Common myeloid progenitor, CD34-positive (primary cell): ENCODE results near the gene NODAL.
A peak's percentile ranks its signal among the peaks of the same experiment; 100 is the strongest.

Experiments
- CTCF ChIA-PET: fragments of 350-600 bp; sonication (Branson Sonifier 250); formaldehyde crosslinking; loops from one replicate; lab custom pipeline; 2021; ENCODE audit warnings: antibody characterized with exemption; lab: Charles Lee
- POLR2A ChIA-PET: fragments of 350-600 bp; sonication (Branson Sonifier 250); formaldehyde crosslinking; loops from one replicate; lab custom pipeline; 2021; ENCODE audit warnings: antibody characterized with exemption; lab: Charles Lee
- DNase-seq, 3 donors: peaks; one replicate each; pipeline versions ENCODE4 v3.0.0 to v3.0.0-alpha.2; 2013
- H3K27ac ChIP-seq, 2 experiments: 1 replicate in 1 of 2; 2 replicates in 1 of 2; pipeline ENCODE4 v1.7.0; 2013; ENCODE audit warnings: inconsistent platforms in 2 of 2, low read length in 2 of 2, mild to moderate bottlenecking in 2 of 2, low read depth in 1 of 2, moderate library complexity in 1 of 2; ENCODE audit not compliant: severe bottlenecking in 2 of 2, insufficient read depth in 1 of 2, poor library complexity in 1 of 2
- H3K27me3 ChIP-seq, 5 experiments: replicated peaks in 2 of 5; 1 replicate in 3 of 5; 2 replicates in 2 of 5; pipeline versions ENCODE4 v1.6.1 to v1.7.0; 2013; ENCODE audit warnings: low read length in 4 of 5, mild to moderate bottlenecking in 2 of 5, moderate library complexity in 2 of 5, inconsistent platforms in 1 of 5; ENCODE audit not compliant: insufficient read depth in 5 of 5, control insufficient read depth in 4 of 5
- H3K36me3 ChIP-seq, 4 experiments: 1 replicate in 2 of 4; 2 replicates in 2 of 4; pipeline versions ENCODE4 v1.6.1 to v1.7.0; 2013; ENCODE audit warnings: low read length in 3 of 4, control low read depth in 1 of 4, mild to moderate bottlenecking in 1 of 4; ENCODE audit not compliant: control insufficient read depth in 4 of 4, insufficient read depth in 4 of 4
- H3K4me1 ChIP-seq, 4 experiments: 1 replicate in 3 of 4; 2 replicates in 1 of 4; pipeline versions ENCODE4 v1.6.1 to v1.7.1; 2013; ENCODE audit warnings: low read length in 3 of 4, mild to moderate bottlenecking in 3 of 4, control low read depth in 1 of 4, inconsistent platforms in 1 of 4, moderate library complexity in 1 of 4; ENCODE audit not compliant: control insufficient read depth in 4 of 4, insufficient read depth in 4 of 4; ENCODE audit errors: control extremely low read depth in 1 of 4
- H3K4me3 ChIP-seq, 7 experiments: 1 replicate in 4 of 7; 2 replicates in 3 of 7; pipeline versions ENCODE4 v1.5.1 to v1.7.0; 2013; ENCODE audit warnings: mild to moderate bottlenecking in 7 of 7, low read length in 6 of 7, moderate library complexity in 6 of 7, inconsistent platforms in 2 of 7, low read depth in 2 of 7, control low read depth in 1 of 7; ENCODE audit not compliant: insufficient read depth in 4 of 7, control insufficient read depth in 1 of 7; ENCODE audit errors: extremely low read depth in 1 of 7
- H3K9me3 ChIP-seq, 5 experiments: 1 replicate in 4 of 5; 2 replicates in 1 of 5; pipeline versions ENCODE4 v1.6.1 to v1.7.1; 2013; ENCODE audit warnings: low read length in 4 of 5, mild to moderate bottlenecking in 2 of 5, inconsistent platforms in 1 of 5, low read depth in 1 of 5, moderate library complexity in 1 of 5; ENCODE audit not compliant: control insufficient read depth in 4 of 5, insufficient read depth in 2 of 5; ENCODE audit errors: control extremely low read depth in 1 of 5
- WGBS: methylation state at CpG from one replicate; pipeline ENCODE4 v1.1.5; 2013; ENCODE audit not compliant: insufficient coverage; 5-methylcytosine and 5-hydroxymethylcytosine counted together

Gene NODAL

DNA sequence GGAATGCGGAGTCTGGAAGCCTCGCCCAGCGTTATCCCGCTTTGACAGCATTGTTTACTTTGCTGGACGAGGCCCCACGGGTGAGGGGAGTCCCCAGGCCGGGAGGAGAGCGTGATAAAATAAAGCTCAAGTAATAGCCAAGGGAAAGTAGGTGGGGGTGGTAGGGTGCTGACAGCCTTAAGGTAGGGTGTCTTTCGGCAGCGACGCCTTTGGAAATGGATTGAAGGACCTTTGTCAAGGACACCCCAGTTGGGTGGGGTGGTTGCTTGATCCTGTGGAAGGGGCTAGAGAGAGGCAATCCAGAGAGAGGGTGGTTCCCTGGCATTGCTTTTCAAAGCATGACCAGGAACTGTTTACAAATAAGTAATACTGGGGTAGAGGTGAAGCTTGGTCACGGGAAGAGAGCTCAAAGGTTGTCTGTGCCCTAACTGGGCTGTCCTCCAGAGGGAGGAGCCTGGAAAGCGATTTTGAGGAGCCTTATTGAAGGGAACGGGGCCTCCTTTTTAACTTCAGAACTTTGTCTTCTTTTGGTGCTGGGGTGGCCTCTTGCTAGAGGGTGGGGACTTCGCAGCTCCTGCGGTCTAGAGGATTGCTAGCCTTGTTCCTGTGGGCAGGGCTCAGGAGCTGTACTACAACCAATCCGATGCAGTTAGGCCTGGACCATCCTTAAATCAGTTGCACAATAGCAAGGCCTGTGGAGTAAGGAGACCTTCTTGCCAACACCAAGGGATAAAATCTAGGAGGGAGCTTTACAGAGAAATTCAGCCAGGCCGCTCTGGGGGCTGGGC is 36.2 kb downstream of the NODAL start:
- peak overlapping the region; percentile 75 to 92 (median 86) for H3K4me3 ChIP-seq
- no peaks in the 10 kb centered on the region for H3K27me3 ChIP-seq
- CTCF ChIA-PET = interaction anchor here (1.1 to 2.5 kb wide), 11 partner anchors 12 to 182 kb away, joined by 3 to 9 read pairs (median 4); no protein-coding TSS in a partner anchor
- H3K4me1 ChIP-seq = peaks cover 20 to 27% (median 23%) of the 10 kb centered on the region in 4 experiments
- WGBS = under 1% methylated on average over 17 of the region's 18 CpGs
- H3K9me3 ChIP-seq = no peaks in the 10 kb centered on the region
- peaks cover 0 to 4% (median 3%) of the 10 kb centered on the region in 4 experiments for H3K36me3 ChIP-seq
- peak; percentile 49 to 79 (median 76) for DNase-seq
- peak overlapping the region; percentile 19 to 72 for H3K27ac ChIP-seq
- POLR2A ChIA-PET = interaction anchor here (0.5 to 1.2 kb wide), 3 partner anchors 20 to 53 kb away, joined by 3 to 4 read pairs (median 3); no protein-coding TSS in a partner anchor

DNA sequence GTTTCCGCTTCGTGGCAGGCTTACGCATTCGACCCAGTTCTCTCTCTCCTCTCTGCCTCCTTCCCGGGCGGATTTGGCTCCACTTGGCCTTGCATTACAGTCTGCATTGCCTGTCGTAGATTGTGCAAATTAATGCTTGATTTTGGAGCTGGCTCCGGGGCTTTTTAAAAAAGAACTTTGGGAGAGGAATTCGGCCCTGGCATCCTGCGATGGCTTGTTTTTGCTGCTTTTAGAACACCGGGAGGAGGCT is 36.8 kb downstream of the NODAL start:
- Histone ChIP-seq H3K27me3 (no peaks in the 10 kb centered on the region), H3K27ac (peak overlapping the region; percentile 19 to 72), H3K4me3 (peak overlapping the region; percentile 75 to 92 (median 86)), H3K36me3 (peaks cover 0 to 3% (median 3%) of the 10 kb centered on the region in 4 experiments), H3K4me1 (peaks cover 20 to 27% (median 23%) of the 10 kb centered on the region in 4 experiments), H3K9me3 (no peaks in the 10 kb centered on the region)
- POLR2A ChIA-PET = interaction anchor here (0.5 to 1.2 kb wide), 3 partner anchors 32 to 57 kb away, joined by 3 to 4 read pairs (median 3); no protein-coding TSS in a partner anchor
- whole genome bisulfite sequencing = 0% methylated on average over 10 of the region's 11 CpGs
- DNase-seq = peak in 1 of 3 donors; percentile 25
- CTCF ChIA-PET = interaction anchor here (1.1 to 2.5 kb wide), 11 partner anchors 12 to 181 kb away, joined by 3 to 9 read pairs (median 4); no protein-coding TSS in a partner anchor

DNA sequence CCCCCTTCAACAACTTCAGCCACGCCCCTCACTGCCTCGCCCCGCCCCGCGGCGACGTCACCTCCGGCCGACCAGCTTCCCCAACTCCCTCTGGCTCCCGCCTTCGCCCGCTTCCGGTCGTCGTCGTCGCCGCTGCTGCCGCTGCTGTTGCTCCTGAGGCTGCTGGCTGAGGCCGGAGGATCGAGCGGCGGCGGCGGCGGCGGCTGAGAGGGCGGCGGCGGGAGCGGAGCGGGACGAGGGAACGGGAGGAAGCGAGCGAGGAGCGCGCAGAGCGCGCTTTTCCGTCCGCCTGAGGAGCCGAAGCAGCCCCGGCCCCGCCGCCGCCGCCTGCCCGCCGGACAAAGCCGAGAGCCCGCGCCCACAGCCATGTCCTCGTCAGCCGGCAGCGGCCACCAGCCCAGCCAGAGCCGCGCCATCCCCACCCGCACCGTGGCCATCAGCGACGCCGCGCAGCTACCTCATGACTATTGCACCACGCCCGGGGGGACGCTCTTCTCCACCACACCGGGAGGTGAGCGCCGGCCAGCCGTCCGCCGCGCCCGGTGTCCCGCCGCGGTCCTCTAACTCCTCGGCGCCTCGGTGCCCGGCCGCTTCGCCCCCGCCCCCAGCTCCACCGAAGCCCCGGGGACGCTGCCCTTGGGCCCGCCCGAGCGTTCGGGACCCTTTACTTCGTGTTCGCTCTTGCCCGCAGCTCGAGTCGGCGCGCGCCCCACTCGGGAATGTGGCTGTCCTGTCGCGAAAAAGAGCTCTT is 37.3 kb downstream of the NODAL start, which contains the start of gene EIF4EBP2:
Gene EIF4EBP2 (plus strand): TSS at position 110 of the 751 bp plus-strand sequence. CDS start 257 bp downstream, at position 367.
- H3K4me3 ChIP-seq = peak within 1 kb of the TSS; percentile 75 to 92 (median 86)
- CTCF ChIA-PET = interaction anchor here (0.9 to 2.5 kb wide), 11 partner anchors 9 to 57 kb away, joined by 3 to 9 read pairs (median 4); no protein-coding TSS in a partner anchor
- WGBS = 0% methylated on average over 84 of the region's 103 CpGs
- H3K4me1 ChIP-seq = peaks cover 20 to 27% (median 23%) of the 10 kb centered on the region in 4 experiments
- no peaks in the 10 kb centered on the region for H3K9me3 ChIP-seq
- no peaks in the 10 kb centered on the region for H3K27me3 ChIP-seq
- peak within 1 kb of the TSS; percentile 19 to 72 for H3K27ac ChIP-seq
- DNase-seq = peak; percentile 94 to 95 (median 94)
- H3K36me3 ChIP-seq = peaks cover 0 to 3% (median 1%) of the 10 kb centered on the region in 4 experiments
- POLR2A ChIA-PET = interaction anchor here (0.6 to 1.2 kb wide), 4 partner anchors 19 to 432 kb away, joined by 3 to 5 read pairs (median 4); no protein-coding TSS in a partner anchor

DNA sequence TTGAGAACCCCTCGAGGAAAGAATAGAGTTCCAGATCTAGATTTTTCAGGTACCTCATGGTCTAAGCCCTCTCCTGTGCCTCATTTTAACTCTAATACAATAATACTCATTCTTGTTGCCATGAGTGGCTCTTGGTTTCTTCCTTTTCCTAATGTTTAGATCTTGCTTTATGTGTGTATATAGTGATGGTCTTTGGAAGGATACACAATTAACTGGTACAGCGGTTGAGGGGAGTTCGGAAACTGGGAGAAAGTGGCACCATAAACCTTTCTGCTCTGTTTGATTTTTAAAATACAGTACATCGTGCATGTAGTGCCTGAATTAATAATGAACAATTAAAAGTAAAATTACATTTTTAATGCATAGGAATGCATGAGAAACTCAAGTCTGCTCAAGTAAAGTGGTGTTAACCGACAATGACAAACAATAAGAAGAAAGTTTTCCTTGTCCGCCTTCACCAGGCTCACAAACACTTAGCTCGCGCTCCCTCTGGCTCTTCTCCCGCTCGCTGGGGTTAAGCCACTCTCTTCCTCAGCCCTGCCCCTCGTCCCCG is 37.9 kb downstream of the NODAL start:
- ChIA-PET CTCF (interaction anchor here (0.9 to 1.8 kb wide), 11 partner anchors 9 to 182 kb away, joined by 3 to 5 read pairs (median 4); no protein-coding TSS in a partner anchor), POLR2A (interaction anchor here (0.6 to 1.2 kb wide), 3 partner anchors 19 to 432 kb away, joined by 3 to 5 read pairs (median 3); no protein-coding TSS in a partner anchor)
- no peaks in the 10 kb centered on the region for H3K27me3 ChIP-seq
- H3K9me3 ChIP-seq = no peaks in the 10 kb centered on the region
- peaks cover 20 to 27% (median 23%) of the 10 kb centered on the region in 4 experiments for H3K4me1 ChIP-seq
- peak overlapping the region; percentile 50 to 92 (median 86) for H3K4me3 ChIP-seq
- WGBS = 6% methylated on average over 9 of the region's 12 CpGs
- peak overlapping the region in 1 of 2 experiments; percentile 47 for H3K27ac ChIP-seq
- peaks cover 0 to 3% (median 1%) of the 10 kb centered on the region in 4 experiments for H3K36me3 ChIP-seq
- DNase-seq = no peak

DNA sequence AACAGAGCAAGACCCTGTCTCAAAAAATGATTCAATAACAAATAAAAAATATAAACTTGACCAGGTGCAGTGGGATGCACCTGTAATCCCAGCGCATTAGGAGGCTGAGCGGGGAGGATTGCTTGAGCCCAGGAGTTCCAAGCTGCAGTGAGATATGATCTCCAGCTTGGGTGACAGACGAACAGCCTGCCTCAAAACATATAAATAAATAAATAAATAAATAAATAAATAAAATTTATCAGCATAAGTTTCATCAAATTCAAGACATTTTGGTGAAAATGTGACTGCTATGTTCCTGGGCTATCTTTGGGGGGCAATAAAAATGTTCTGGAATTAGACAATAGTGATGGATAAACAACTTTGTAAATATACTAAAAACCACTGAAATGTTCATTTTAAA is 42.3 kb downstream of the NODAL start:
- Histone ChIP-seq H3K9me3 (no peaks in the 10 kb centered on the region), H3K27ac (no peak overlapping the region), H3K4me1 (peaks cover 4 to 7% (median 5%) of the 10 kb centered on the region in 4 experiments), H3K36me3 (no peaks in the 10 kb centered on the region), H3K27me3 (no peaks in the 10 kb centered on the region), H3K4me3 (no peak overlapping the region)
- 100% methylated on average over 1 of the region's 3 CpGs for WGBS
- DNase-seq = no peak
- POLR2A ChIA-PET = no interaction called here
- CTCF ChIA-PET = interaction anchor here (1.0 to 1.3 kb wide), 2 partner anchors 15 to 20 kb away, joined by 3 to 4 read pairs; no protein-coding TSS in a partner anchor

DNA sequence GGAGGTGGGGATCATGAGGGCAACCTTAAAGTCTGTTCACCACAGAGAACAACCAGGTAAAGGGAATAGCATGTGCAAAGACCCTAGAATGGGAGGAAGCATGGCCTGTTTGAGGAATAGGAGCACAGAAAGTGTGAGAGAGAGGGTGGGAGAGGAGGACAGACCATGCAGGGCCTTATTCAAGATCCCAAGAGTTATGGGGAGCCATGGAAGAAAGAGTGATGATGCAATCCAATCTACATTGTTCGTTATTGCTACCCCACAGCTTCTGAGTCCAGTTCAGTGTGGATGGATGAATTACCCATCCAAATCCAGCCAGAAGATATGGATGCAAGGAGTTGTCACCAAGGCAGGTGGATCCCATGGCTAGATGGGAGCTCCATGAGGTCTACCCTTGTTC is 45.3 kb downstream of the NODAL start:
- Histone ChIP-seq H3K9me3 (no peaks in the 10 kb centered on the region), H3K27ac (no peak overlapping the region), H3K4me3 (no peak overlapping the region), H3K27me3 (peaks cover 0 to 7% (median 0%) of the 10 kb centered on the region in 5 experiments), H3K36me3 (no peaks in the 10 kb centered on the region), H3K4me1 (no peaks in the 10 kb centered on the region)
- ChIA-PET CTCF (interaction anchor here (1.5 to 1.8 kb wide), 2 partner anchors 9 to 31 kb away, joined by 3 to 10 read pairs; no protein-coding TSS in a partner anchor), POLR2A (no interaction called here)
- WGBS = 100% methylated on average over 1 of the region's 1 CpG
- DNase-seq = no peak
